ENCODE data around the gene B4GAT1. TPM values are rescaled to one million over a fixed set of nuclear protein-coding genes. Genes with fewer than 3 reads are reported as not detected.
A peak's percentile ranks its signal among the peaks of the same experiment; 100 is the strongest.

The B4GAT1 gene
- total and polyA plus RNA-seq, 2 of the 13 experiments (the other 11 are each of a cell fraction or from before 2014, with no cell fraction given) = 40.4 to 109 TPM

DNA sequence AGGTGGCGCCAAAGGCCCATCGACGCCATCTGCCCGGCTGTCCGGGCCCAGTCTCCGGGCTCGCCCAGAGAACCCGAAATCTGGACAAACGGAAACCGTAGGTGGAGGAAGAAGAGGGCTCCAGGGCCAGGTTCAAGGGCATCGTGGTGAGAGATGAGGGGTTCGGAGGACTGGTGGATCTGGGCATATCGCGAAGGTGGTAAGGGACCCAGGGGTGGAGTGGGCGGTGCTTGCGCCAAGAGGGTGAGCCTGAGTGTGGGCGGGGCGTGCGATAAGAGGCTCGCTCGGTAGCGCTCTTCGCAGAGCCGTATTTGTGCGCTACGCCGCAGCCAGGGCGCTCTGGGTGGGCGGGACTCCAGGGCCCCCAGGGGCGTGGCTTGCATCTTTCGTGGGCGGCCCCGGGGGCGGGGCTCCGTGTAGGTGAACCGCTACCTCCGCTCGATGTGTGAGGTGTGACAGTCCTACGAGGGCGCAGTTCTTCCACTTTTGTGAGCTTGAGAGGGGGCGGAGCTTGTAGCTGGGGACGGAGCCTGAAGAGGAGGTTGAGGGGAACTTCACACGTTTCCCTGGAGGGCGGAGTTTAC, 35.4 kb downstream of the B4GAT1 start (continued):
- TF ChIP-seq ZNF20 (CRISPR knock-in tag; IDR thresholded peaks at IDR 0.05) (no peak), ZNF615 (CRISPR knock-in tag; IDR thresholded peaks at IDR 0.05; ENCODE audit: borderline replicate concordance) (no peak; the same call in 1 of the 2 replicates), ZMAT3 (CRISPR knock-in tag; conservative IDR thresholded peaks at IDR 0.05) (no peak; the same call in 1 of the 2 replicates), TOPORS (CRISPR knock-in tag; IDR thresholded peaks at IDR 0.05) (0 out of 2 replicates have a peak, but pooled peaks have one; percentile 25), CBX2 (IDR thresholded peaks at IDR 0.05; ENCODE audit: low read depth, low read length) (no peak), CBX2 (CRISPR knock-in tag; IDR thresholded peaks at IDR 0.05; ENCODE audit: low read depth) (0 out of 2 replicates have a peak, but pooled peaks have one; percentile 0), ZNF446 (CRISPR knock-in tag; IDR thresholded peaks at IDR 0.05) (no peak), ZBTB8A (CRISPR knock-in tag; IDR thresholded peaks at IDR 0.05; ENCODE audit: borderline replicate concordance, low read depth) (peak; percentile 89; the same call in 1 of the 2 replicates), ZSCAN25 (CRISPR knock-in tag; IDR thresholded peaks at IDR 0.05) (peak; percentile 30; the same call in 1 of the 2 replicates), MED13 (CRISPR knock-in tag; IDR thresholded peaks at IDR 0.05) (peak; percentile 82), ZNF326 (CRISPR knock-in tag; IDR thresholded peaks at IDR 0.05; ENCODE audit: borderline replicate concordance) (no peak), ZNF180 (CRISPR knock-in tag; IDR thresholded peaks at IDR 0.05; ENCODE audit: borderline replicate concordance, low read depth) (no peak), ZNF619 (CRISPR knock-in tag; IDR thresholded peaks at IDR 0.05) (peak; percentile 65; the same call in 1 of the 2 replicates), NFYC (CRISPR knock-in tag; IDR thresholded peaks at IDR 0.05) (no peak), EHMT2 (IDR thresholded peaks at IDR 0.05; ENCODE audit: borderline replicate concordance, low read depth, low read length) (no peak), RBM22 (optimal IDR thresholded peaks at IDR 0.05; ENCODE audit: low read length) (no peak), SOX6 (IDR thresholded peaks at IDR 0.05) (no peak), SOX6 (CRISPR knock-in tag; IDR thresholded peaks at IDR 0.05) (peak; percentile 61; the same call in 1 of the 2 replicates), MIER3 (CRISPR knock-in tag; IDR thresholded peaks at IDR 0.05; ENCODE audit: borderline replicate concordance) (0 out of 2 replicates have a peak, but pooled peaks have one; percentile 35), SP1 (IDR thresholded peaks at IDR 0.05) (no peak), SP1 (CRISPR knock-in tag; IDR thresholded peaks at IDR 0.05) (peak; percentile 84), DNMT3B (CRISPR knock-in tag; conservative IDR thresholded peaks at IDR 0.05) (peak; percentile 75; the same call in 1 of the 2 replicates)
- TF ChIP-seq, protein P1, sequence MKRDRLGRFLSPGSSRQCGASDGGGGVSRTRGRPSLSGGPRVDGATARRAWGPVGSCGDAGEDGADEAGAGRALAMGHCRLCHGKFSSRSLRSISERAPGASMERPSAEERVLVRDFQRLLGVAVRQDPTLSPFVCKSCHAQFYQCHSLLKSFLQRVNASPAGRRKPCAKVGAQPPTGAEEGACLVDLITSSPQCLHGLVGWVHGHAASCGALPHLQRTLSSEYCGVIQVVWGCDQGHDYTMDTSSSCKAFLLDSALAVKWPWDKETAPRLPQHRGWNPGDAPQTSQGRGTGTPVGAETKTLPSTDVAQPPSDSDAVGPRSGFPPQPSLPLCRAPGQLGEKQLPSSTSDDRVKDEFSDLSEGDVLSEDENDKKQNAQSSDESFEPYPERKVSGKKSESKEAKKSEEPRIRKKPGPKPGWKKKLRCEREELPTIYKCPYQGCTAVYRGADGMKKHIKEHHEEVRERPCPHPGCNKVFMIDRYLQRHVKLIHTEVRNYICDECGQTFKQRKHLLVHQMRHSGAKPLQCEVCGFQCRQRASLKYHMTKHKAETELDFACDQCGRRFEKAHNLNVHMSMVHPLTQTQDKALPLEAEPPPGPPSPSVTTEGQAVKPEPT (CRISPR knock-in tag; IDR thresholded peaks at IDR 0.05; ENCODE audit: low read depth) = 0 out of 2 replicates have a peak, but pooled peaks have one; percentile 30
- TF ChIP-seq, protein P2, sequence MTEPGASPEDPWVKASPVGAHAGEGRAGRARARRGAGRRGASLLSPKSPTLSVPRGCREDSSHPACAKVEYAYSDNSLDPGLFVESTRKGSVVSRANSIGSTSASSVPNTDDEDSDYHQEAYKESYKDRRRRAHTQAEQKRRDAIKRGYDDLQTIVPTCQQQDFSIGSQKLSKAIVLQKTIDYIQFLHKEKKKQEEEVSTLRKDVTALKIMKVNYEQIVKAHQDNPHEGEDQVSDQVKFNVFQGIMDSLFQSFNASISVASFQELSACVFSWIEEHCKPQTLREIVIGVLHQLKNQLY (CRISPR knock-in tag; IDR thresholded peaks at IDR 0.05) = peak; percentile 34; the same call in 1 of the 2 replicates
- TF ChIP-seq, protein P3, sequence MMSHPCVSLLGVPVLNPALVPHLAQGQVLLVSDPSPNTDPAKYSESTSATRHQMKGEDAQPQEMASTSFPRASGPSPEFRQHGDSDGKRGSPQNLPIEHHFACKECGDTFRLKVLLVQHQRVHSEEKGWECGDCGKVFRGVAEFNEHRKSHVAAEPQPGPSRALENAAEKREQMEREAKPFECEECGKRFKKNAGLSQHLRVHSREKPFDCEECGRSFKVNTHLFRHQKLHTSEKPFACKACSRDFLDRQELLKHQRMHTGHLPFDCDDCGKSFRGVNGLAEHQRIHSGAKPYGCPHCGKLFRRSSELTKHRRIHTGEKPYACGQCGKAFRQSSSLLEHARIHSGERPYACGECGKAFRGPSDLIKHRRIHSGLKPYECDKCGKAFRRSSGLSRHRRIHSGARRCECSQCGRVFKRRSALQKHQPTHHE (CRISPR knock-in tag; IDR thresholded peaks at IDR 0.05; ENCODE audit: borderline replicate concordance) = peak; percentile 51; the same call in 1 of the 2 replicates
